SU-DHL-6 (cell line): ENCODE data around the gene RBMS2.

ENCODE experiments used
- CTCF ChIP-seq: fragments of 200-600 bp; sonication (generic); IDR thresholded peaks from one replicate; pipeline ENCODE4 v1.5.1; 2017; ENCODE audit warnings: antibody characterized with exemption, mild to moderate bottlenecking, low read length, moderate library complexity; ENCODE audit not compliant: insufficient read depth, poor library complexity, severe bottlenecking
- EZH2phosphoT487 ChIP-seq: fragments of 200-600 bp; sonication (generic), shearing (Covaris generic); conservative IDR thresholded peaks from 2 replicates; pipeline ENCODE4 v1.6.1; 2018; ENCODE audit warnings: mild to moderate bottlenecking, antibody characterized with exemption, low read length, moderate library complexity, mixed read lengths

- TF ChIP-seq CTCF: no peak
- no peak for TF ChIP-seq EZH2phosphoT487
Measured at GRCh38 chr12:56565510-56566101, 44.0 kb downstream of the RBMS2 start.
